HepG2 (cell line): ENCODE data around the gene SAMD4A. TPM values are rescaled to one million over a fixed set of nuclear protein-coding genes. Genes with fewer than 3 reads are reported as not detected.

Source experiments
- ATAC-seq: fragments of 200-7000 bp; cut with Tn5 transposase; 3 replicates; pipeline ENCODE4 v1.9.1; 2020; ENCODE audit warnings: mild to moderate bottlenecking, moderate library complexity
- BruUV-seq: library from RNA; stranded (reverse); fragments of 400-500 nt; replicated peaks from 2 replicates; lab custom pipeline; 2021; lab: Mats Ljungman, UMichigan
- CTCF ChIA-PET: fragments of 300-600 bp; formaldehyde crosslinking; extraction: SDS; loops from one replicate; lab custom pipeline; 2021; ENCODE audit warnings: low total read pairs, inconsistent platforms, low intra/inter-chr PET ratio; lab: Yijun Ruan, JAX
- POLR2A ChIA-PET: fragments of 350-600 bp; sonication (Branson Sonifier 250); formaldehyde crosslinking; loops from one replicate; lab custom pipeline; 2020; ENCODE audit warnings: antibody characterized with exemption, inconsistent platforms; lab: Yijun Ruan, JAX
- DNase-seq: peaks from one replicate; pipeline ENCODE4 v3.0.0-alpha.2; 2015; ENCODE audit warnings: low spot score
- FAIRE-seq: peaks from 3 replicates; lab custom pipeline; 2011; peaks lifted over from hg19 to GRCh38; lab: Jason Lieb, UNC
- H2AFZ ChIP-seq: one replicate; pipeline ENCODE4 v1.6.1; 2011; ENCODE audit warnings: low read length, inconsistent platforms
- H3K27ac ChIP-seq: fragments of 300-600 bp; 3 replicates; pipeline ENCODE4 v1.8.0; 2011; ENCODE audit warnings: mixed run types, mild to moderate bottlenecking, mixed read lengths, low read length, inconsistent platforms; ENCODE audit not compliant: insufficient read depth; ENCODE audit errors: extremely low read length
- H3K27me3 ChIP-seq, 2 experiments: fragments of 200-600 bp in 1 of 2; 2 replicates in 1 of 2; 3 replicates in 1 of 2; pipeline versions ENCODE4 v1.6.0 to v1.8.0; 2011; ENCODE audit warnings: low read length in 2 of 2, mild to moderate bottlenecking in 2 of 2, moderate library complexity in 2 of 2, inconsistent platforms in 1 of 2; ENCODE audit not compliant: insufficient read depth in 2 of 2, control insufficient read depth in 1 of 2
- H3K36me3 ChIP-seq, 2 experiments: fragments of 200-600 bp in 1 of 2; replicated peaks in 1 of 2; 2 replicates in 1 of 2; 3 replicates in 1 of 2; pipeline versions ENCODE4 v1.5.1 to v1.8.0; 2011; ENCODE audit warnings: low read length in 2 of 2, inconsistent platforms in 1 of 2; ENCODE audit not compliant: insufficient read depth in 2 of 2, control insufficient read depth in 1 of 2
- H3K4me1 ChIP-seq: 2 replicates; pipeline ENCODE4 v1.5.1; 2012; ENCODE audit warnings: low read length, inconsistent platforms; ENCODE audit not compliant: insufficient read depth
- H3K4me2 ChIP-seq: 2 replicates; pipeline ENCODE4 v1.6.0; 2011; ENCODE audit warnings: low read depth, low read length, inconsistent platforms
- H3K4me3 ChIP-seq, 3 experiments: fragments of 200-600 bp in 1 of 3; sonication (generic), shearing (Covaris generic) in 1 of 3; replicated peaks in 1 of 3; 2 replicates each; pipeline ENCODE4 v1.5.1; 2011 to 2016; ENCODE audit warnings: low read length in 3 of 3, inconsistent platforms in 2 of 3, low read depth in 2 of 3, mild to moderate bottlenecking in 2 of 3, control low read depth in 1 of 3, mixed read lengths in 1 of 3; ENCODE audit not compliant: insufficient read depth in 1 of 3
- H3K79me2 ChIP-seq: one replicate; pipeline ENCODE4 v1.6.1; 2011; ENCODE audit warnings: low read length, inconsistent platforms; ENCODE audit not compliant: insufficient read depth
- H3K9ac ChIP-seq: 2 replicates; pipeline ENCODE4 v1.6.0; 2011; ENCODE audit warnings: mild to moderate bottlenecking, low read depth, low read length, inconsistent platforms; ENCODE audit not compliant: insufficient read depth
- H3K9me3 ChIP-seq: 2 replicates; pipeline ENCODE4 v1.5.1; 2012; ENCODE audit warnings: mild to moderate bottlenecking, low read length
- H4K20me1 ChIP-seq: 2 replicates; pipeline ENCODE4 v1.6.0; 2011; ENCODE audit warnings: inconsistent platforms, mild to moderate bottlenecking, low read length, moderate library complexity; ENCODE audit not compliant: insufficient read depth
- ARID5B ChIP-seq: IDR thresholded peaks from 2 replicates; pipeline ENCODE4 v1.4.0; 2020; ENCODE audit warnings: mild to moderate bottlenecking, missing genetic modification reagents
- CREM ChIP-seq, 2 experiments: sonication (generic) in 1 of 2; formaldehyde crosslinking in 1 of 2; IDR thresholded peaks; 2 replicates each; pipeline versions ENCODE4 v1.4.0 to v1.6.1; 2016 to 2020; ENCODE audit warnings: antibody characterized with exemption in 1 of 2, mild to moderate bottlenecking in 1 of 2, missing genetic modification reagents in 1 of 2
- ELF3 ChIP-seq: IDR thresholded peaks from 2 replicates; pipeline ENCODE4 v1.6.1; 2016; ENCODE audit warnings: missing genetic modification reagents, missing compliant biosample characterization
- ETV5 ChIP-seq: IDR thresholded peaks from 2 replicates; pipeline ENCODE4 v1.6.1; 2018; ENCODE audit warnings: missing biosample characterization, missing genetic modification reagents, inconsistent platforms, borderline replicate concordance
- GATAD2A ChIP-seq: IDR thresholded peaks from 2 replicates; pipeline ENCODE4 v1.6.1; 2016
- MAFK ChIP-seq, 2 experiments: IDR thresholded peaks in 1 of 2; conservative IDR thresholded peaks in 1 of 2; 2 replicates each; pipeline ENCODE4 v1.6.1; 2011; ENCODE audit warnings: improper control_type of control experiment in 2 of 2, low read length in 2 of 2
- MBD4 ChIP-seq: IDR thresholded peaks from 2 replicates; pipeline ENCODE4 v1.6.1; 2012; ENCODE audit warnings: low read length, inconsistent platforms, borderline replicate concordance
- MLX ChIP-seq: IDR thresholded peaks from 2 replicates; pipeline ENCODE4 v1.6.1; 2016
- NR0B2 ChIP-seq: sonication (generic); formaldehyde crosslinking; IDR thresholded peaks from 2 replicates; pipeline ENCODE4 v1.4.0; 2020; ENCODE audit warnings: mild to moderate bottlenecking, missing genetic modification reagents
- SAP130 ChIP-seq: IDR thresholded peaks from 2 replicates; pipeline ENCODE4 v1.6.1; 2016; ENCODE audit warnings: low read depth
- SOX13 ChIP-seq, 3 experiments: fragments of 450-650 bp in 1 of 3; sonication (generic) in 1 of 3; formaldehyde crosslinking in 1 of 3; IDR thresholded peaks in 2 of 3; conservative IDR thresholded peaks in 1 of 3; 2 replicates each; pipeline versions ENCODE4 v1.5.0 to v1.6.1; 2016 to 2020; ENCODE audit warnings: antibody characterized with exemption in 1 of 3, mild to moderate bottlenecking in 1 of 3, missing compliant biosample characterization in 1 of 3, missing genetic modification reagents in 1 of 3, moderate library complexity in 1 of 3
- TFE3 ChIP-seq: IDR thresholded peaks from 2 replicates; pipeline ENCODE4 v1.6.1; 2016
- U2AF1 ChIP-seq: fragments of 200-400 bp; formaldehyde crosslinking; optimal IDR thresholded peaks from 2 replicates; pipeline ENCODE3; 2017; ENCODE audit warnings: mild to moderate bottlenecking, low read depth, low read length
- ZBTB20 ChIP-seq: sonication (generic); formaldehyde crosslinking; IDR thresholded peaks from 2 replicates; pipeline ENCODE4 v1.8.1; 2023; ENCODE audit warnings: missing genetic modification reagents, low read depth, mild to moderate bottlenecking, borderline replicate concordance
- ZEB1 ChIP-seq: IDR thresholded peaks from 2 replicates; pipeline ENCODE4 v1.6.1; 2012; ENCODE audit warnings: mild to moderate bottlenecking, low read depth, inconsistent platforms; ENCODE audit not compliant: insufficient replicate concordance
- ZNF264 ChIP-seq: sonication (generic); formaldehyde crosslinking; IDR thresholded peaks from 2 replicates; pipeline ENCODE4 v1.4.0; 2020; ENCODE audit warnings: missing genetic modification reagents
- ZNF629 ChIP-seq: sonication (generic); formaldehyde crosslinking; conservative IDR thresholded peaks from 2 replicates; pipeline ENCODE4 v1.5.0; 2020; ENCODE audit warnings: missing genetic modification reagents
- ZNF781 ChIP-seq: sonication (generic); formaldehyde crosslinking; IDR thresholded peaks from 2 replicates; pipeline ENCODE4 v1.5.1; 2020; ENCODE audit warnings: borderline replicate concordance, mild to moderate bottlenecking, missing genetic modification reagents; ENCODE audit errors: not compliant biosample characterization
- WGBS: methylation state at CpG from one replicate; pipeline ENCODE4 v1.1.6; 2017; ENCODE audit warnings: low lambda C conversion rate; 5-methylcytosine and 5-hydroxymethylcytosine counted together
- in situ Hi-C: cut with HindIII; loops from 2 replicates; pipeline ENCODE4 v1.10.0; 2017; ENCODE audit warnings: low pct_unique_long_range_greater_than_20kb; ENCODE audit not compliant: extremely low pct_ligation_motif_present
- intact Hi-C: fragments of 100-400 bp; cut with micrococcal nuclease; formaldehyde crosslinking; loops from one replicate; pipeline ENCODE4 v1.10.0; 2022; ENCODE audit not compliant: unreplicated experiment
- polyA plus RNA-seq, 8 experiments: library from polyadenylated mRNA; depleted of rRNA in 3 of 8; stranded (reverse) in 7 of 8; unstranded in 1 of 8; fragments of >200 nt; fragmentation: Illumina TruSeq in 4 of 8; extraction: Trizol in 4 of 8; gene quantifications; 2 replicates each; pipeline versions ENCODE4 v1.2.1 to v1.2.3, GENCODE V29; 2011 to 2016; ENCODE audit warnings: low read depth in 4 of 8, missing spikeins in 1 of 8, mixed read lengths in 1 of 8; ENCODE audit not compliant: insufficient read depth in 1 of 8
- total RNA-seq, 5 experiments: library from RNA; depleted of rRNA; stranded (reverse); fragments of >200 nt; fragmentation: Illumina TruSeq; extraction: Trizol; gene quantifications; 2 replicates each; pipeline ENCODE4 v1.2.3, GENCODE V29; 2016; ENCODE audit warnings: low read depth in 1 of 5

Gene SAMD4A
- total and polyA plus RNA-seq, 2 of the 13 experiments (the other 11 are each of a cell fraction or from before 2014, with no cell fraction given) = 11.8 to 13.0 TPM

- Histone ChIP-seq H3K27ac (peak overlapping the region; percentile 21), H3K9me3 (no peaks in the 10 kb centered on the region), H3K27me3 (no peaks in the 10 kb centered on the region), H4K20me1 (no peaks in the 10 kb centered on the region), H3K4me2 (no peak overlapping the region), H3K4me3 (no peak overlapping the region), H3K79me2 (peaks cover 38% of the 10 kb centered on the region), H3K9ac (no peak overlapping the region), H2AFZ (no peak overlapping the region), H3K4me1 (peaks cover 99% of the 10 kb centered on the region), H3K36me3 (peaks cover 0 to 1% of the 10 kb centered on the region in 2 experiments; a peak in 2 of 5 replicates)
- DNase-seq = peak; percentile 50
- WGBS = 60% methylated on average over 6 of the region's 6 CpGs
- intact Hi-C loops = no loop called here
- POLR2A ChIA-PET = interaction anchor here (1.4 kb wide), 1 partner anchor 9 kb away, joined by 5 read pairs; no protein-coding TSS in a partner anchor
- no peak for FAIRE-seq
- CTCF ChIA-PET = no interaction called here
- no TSS peak for BruUV-seq
- ATAC-seq = no peak
- in situ Hi-C loops = no loop called here
- no peak for TF ChIP-seq ZNF629 (CRISPR knock-in tag)
- no peak for TF ChIP-seq NR0B2 (CRISPR knock-in tag)
- TF ChIP-seq SAP130 (CRISPR knock-in tag) = peak; percentile 46
- TF ChIP-seq MLX (CRISPR knock-in tag) = peak; percentile 27; the same call in 1 of the 2 replicates
- TF ChIP-seq MAFK (conservative IDR thresholded peaks at IDR 0.05 in 1 of 2, IDR thresholded peaks at IDR 0.05 in 1 of 2; ENCODE audit: low read length in 2 of 2) = no peak
- no peak for TF ChIP-seq U2AF1
- peak; percentile 14; the same call in 1 of the 2 replicates for TF ChIP-seq ETV5 (CRISPR knock-in tag)
- peak; percentile 52 for TF ChIP-seq ZEB1
- TF ChIP-seq TFE3 (CRISPR knock-in tag) = 0 out of 2 replicates have a peak, but pooled peaks have one; percentile 35
- TF ChIP-seq SOX13 (IDR thresholded peaks at IDR 0.05) = peak; percentile 65; the same call in 1 of the 2 replicates
- peak in 1 of 2 experiments; percentile 87; a peak in 2 of 4 replicates for TF ChIP-seq SOX13 (CRISPR knock-in tag; conservative IDR thresholded peaks at IDR 0.05 in 1 of 2, IDR thresholded peaks at IDR 0.05 in 1 of 2)
- no peak for TF ChIP-seq ZBTB20
- peak; percentile 49; the same call in 1 of the 2 replicates for TF ChIP-seq CREM (IDR thresholded peaks at IDR 0.05)
- TF ChIP-seq CREM (CRISPR knock-in tag; IDR thresholded peaks at IDR 0.05) = no peak
- TF ChIP-seq ARID5B (CRISPR knock-in tag) = peak; percentile 53
- peak; percentile 33; the same call in 1 of the 2 replicates for TF ChIP-seq ELF3
- TF ChIP-seq ZNF781 (CRISPR knock-in tag) = no peak
- TF ChIP-seq MBD4 = no peak
- no peak for TF ChIP-seq ZNF264 (CRISPR knock-in tag)
- 0 out of 2 replicates have a peak, but pooled peaks have one; percentile 14 for TF ChIP-seq GATAD2A (CRISPR knock-in tag)
Measured at GRCh38 chr14:54659365-54659764, 92.4 kb downstream of the SAMD4A start.
